ENCODE measurements around the gene PARVB. TPM values are rescaled to one million over a fixed set of nuclear protein-coding genes. Genes with fewer than 3 reads are reported as not detected.

Gene PARVB
- total RNA-seq, 1 donor, result 23.3 TPM

DNA sequence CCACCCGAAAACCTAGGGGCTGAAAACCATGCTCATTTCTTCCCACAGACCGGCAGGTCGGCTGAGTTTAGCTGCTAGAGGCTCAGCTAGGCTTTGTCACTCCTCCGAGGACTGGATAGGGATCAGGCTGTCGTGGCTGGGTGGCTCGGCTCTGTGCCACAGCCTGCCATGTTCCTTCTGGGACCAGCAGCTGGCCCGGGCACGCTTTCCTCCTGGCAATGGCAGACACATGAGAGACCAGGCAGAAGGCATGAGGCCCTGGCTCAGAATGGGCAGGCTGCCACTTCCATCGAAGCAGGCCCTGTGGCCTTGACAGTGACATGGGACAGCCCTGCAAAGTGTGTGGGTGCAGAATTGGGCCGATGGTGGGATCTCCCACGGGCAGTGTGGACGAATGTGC lies 177.6 kb downstream of the PARVB start:
- Histone ChIP-seq H3K27me3 (ENCODE audit: insufficient read depth, low read length) (no peaks in the 10 kb centered on the region), H3K4me3 (ENCODE audit: low read length) (no peak overlapping the region)

DNA sequence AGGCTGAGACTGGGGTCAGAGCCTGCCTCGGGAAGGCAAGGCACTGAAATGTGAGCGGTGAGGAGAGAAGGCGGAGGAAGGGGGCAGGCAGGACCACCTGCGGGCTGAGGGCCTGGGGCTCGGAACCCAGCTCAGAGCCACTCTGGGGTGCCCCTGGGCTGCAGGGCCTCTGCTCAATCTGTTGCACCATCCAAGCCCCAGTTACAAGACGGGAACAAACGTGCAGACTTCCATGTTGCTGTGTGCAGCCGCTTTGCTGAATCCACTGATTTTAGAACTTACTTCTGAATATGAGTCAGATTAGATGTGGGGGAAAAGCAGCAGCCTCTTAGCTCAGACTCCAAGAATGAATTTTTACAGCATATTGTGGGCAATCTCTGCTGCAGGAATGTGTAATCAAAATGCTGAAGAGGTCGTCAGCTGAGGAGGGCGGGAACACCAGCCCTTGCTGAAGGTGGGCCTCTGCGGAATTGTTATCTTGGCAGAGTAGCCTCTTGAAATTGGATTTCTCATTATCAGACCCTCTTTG lies 178.2 kb downstream of the PARVB start:
- no peaks in the 10 kb centered on the region for H3K27me3 ChIP-seq (ENCODE audit: insufficient read depth, low read length)
- H3K4me1 ChIP-seq (ENCODE audit: insufficient read depth, low read length), result peaks cover 7% of the 10 kb centered on the region
- H3K4me3 ChIP-seq (ENCODE audit: low read length), result no peak overlapping the region
- no peaks in the 10 kb centered on the region for H3K9me3 ChIP-seq (ENCODE audit: low read depth, low read length)

More for the DNA sequence above, 177.6 kb downstream of the PARVB start:
- Histone ChIP-seq H3K4me1 (ENCODE audit: insufficient read depth, low read length) (peaks cover 7% of the 10 kb centered on the region), H3K9me3 (ENCODE audit: low read depth, low read length) (no peaks in the 10 kb centered on the region)

DNA sequence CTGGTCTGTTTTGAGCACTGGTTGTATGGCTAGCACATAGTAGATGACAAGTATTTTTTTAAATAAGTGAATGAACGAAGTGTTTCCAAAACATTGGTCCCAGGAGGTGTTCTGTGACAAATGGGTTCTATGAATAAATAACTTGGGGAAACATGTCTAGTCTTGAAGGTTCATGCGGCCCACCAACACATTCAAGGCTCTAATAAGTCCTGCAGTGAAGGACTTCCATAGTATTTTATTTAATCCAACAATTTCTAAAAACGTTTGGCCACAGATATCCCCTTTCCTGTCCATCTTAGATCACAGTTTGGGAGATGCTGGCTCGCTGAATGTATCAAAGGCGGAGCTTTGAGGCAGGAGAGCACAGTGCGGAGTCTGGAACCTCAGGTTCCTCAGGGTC lies 179.1 kb downstream of the PARVB start:
- no peaks in the 10 kb centered on the region for H3K9me3 ChIP-seq (ENCODE audit: low read depth, low read length)
- peaks cover 9% of the 10 kb centered on the region for H3K4me1 ChIP-seq (ENCODE audit: insufficient read depth, low read length)
- H3K4me3 ChIP-seq (ENCODE audit: low read length), result no peak overlapping the region
- H3K27me3 ChIP-seq (ENCODE audit: insufficient read depth, low read length), result no peaks in the 10 kb centered on the region

DNA sequence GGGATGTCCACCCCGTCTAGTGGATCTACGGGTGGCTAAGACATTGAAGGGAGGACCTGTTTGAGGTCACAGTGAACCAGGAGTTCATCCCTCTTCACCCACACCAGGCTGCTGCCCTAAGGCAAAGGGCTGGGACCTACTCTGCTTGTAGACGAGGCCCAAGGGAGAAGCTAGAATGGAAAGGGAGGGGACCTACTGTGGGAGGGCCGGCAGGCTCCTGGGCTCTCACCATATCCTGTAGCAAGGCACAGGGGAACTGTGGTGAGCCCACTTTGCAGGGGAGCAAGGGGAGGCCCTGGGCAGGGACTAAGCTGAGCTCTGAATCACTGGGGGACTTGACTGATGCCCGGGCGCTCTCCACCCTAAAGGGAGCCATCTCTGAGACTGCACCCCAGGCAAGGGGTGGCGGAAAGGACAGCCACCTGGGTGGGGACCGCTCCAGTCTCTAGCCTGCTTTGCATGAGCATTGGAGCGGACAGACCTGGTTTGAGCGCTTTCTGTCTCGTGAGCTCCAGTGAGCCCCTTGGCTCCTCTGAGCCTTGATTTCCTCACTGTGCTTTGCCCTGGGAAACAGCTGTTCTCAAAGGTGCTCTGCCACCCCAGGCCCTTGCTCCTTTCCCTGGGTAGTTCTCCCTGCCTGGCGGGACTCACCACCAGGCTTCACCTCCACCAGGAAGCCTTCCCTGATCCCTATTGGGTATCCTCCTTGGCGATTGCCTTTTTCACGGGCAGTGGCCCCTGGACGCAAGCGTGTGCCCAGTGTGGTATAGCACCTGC lies 180.8 kb downstream of the PARVB start:
- Histone ChIP-seq H3K4me1 (ENCODE audit: insufficient read depth, low read length) (peaks cover 22% of the 10 kb centered on the region), H3K9me3 (ENCODE audit: low read depth, low read length) (peaks cover 8% of the 10 kb centered on the region), H3K4me3 (ENCODE audit: low read length) (no peak overlapping the region), H3K27me3 (ENCODE audit: insufficient read depth, low read length) (no peaks in the 10 kb centered on the region)

DNA sequence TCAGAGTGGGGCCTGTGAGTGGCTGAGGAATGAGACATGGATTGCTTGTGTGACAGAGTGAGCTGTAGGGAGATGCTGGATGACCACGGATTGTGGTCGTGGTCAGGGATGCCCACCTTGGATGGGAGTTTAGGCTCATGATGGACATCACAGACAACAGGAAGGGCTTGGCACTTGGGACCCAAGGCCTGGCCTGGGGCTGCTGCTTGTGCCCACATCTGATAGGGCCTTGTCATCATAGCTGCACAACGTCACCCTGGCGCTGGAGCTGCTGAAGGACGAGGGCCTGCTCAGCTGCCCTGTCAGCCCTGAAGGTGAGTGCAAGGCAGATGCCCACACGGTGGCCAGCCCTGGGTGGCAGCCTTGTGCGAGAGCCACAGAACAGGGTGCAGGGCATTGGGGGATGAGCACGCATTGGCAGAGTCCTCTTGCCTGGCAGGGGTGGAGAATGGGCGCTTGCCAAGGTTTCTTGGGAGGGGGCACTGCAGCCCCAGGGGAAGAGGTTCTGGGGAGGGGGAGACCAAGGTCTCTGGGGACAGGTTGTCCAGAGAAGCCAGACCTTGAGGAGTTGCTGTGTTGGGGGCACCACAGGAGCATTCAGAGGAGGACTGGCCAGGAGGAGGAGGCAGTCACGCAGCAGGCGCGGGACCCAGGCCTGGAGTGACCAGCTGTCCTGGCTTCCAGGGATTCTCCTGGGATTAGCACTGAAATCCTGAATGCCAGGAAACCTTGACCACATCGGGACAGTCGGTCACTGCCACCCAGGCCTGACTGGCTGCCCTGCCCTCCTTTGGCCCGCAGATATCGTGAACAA lies 181.6 kb downstream of the PARVB start:
- H3K4me1 ChIP-seq (ENCODE audit: insufficient read depth, low read length), result peaks cover 28% of the 10 kb centered on the region
- no peaks in the 10 kb centered on the region for H3K27me3 ChIP-seq (ENCODE audit: insufficient read depth, low read length)
- H3K4me3 ChIP-seq (ENCODE audit: low read length), result no peak overlapping the region
- peaks cover 10% of the 10 kb centered on the region for H3K9me3 ChIP-seq (ENCODE audit: low read depth, low read length)

DNA sequence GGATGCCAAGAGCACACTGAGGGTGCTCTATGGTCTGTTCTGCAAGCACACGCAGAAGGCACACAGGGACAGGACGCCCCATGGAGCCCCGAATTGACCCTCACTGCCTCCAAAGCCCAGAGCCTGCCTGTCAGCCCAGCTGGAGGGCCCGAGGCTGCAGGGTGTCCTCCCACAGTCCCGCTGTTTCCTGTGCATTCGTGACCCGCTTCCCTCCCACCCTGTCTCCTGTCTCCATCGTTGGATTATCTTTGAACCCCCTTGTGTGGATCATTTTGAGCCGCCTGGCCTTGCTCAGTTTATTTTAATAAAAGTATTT lies 182.2 kb downstream of the PARVB start:
- Histone ChIP-seq H3K9me3 (ENCODE audit: low read depth, low read length) (peaks cover 10% of the 10 kb centered on the region), H3K4me3 (ENCODE audit: low read length) (no peak overlapping the region), H3K4me1 (ENCODE audit: insufficient read depth, low read length) (peaks cover 34% of the 10 kb centered on the region), H3K27me3 (ENCODE audit: insufficient read depth, low read length) (no peaks in the 10 kb centered on the region)

DNA sequence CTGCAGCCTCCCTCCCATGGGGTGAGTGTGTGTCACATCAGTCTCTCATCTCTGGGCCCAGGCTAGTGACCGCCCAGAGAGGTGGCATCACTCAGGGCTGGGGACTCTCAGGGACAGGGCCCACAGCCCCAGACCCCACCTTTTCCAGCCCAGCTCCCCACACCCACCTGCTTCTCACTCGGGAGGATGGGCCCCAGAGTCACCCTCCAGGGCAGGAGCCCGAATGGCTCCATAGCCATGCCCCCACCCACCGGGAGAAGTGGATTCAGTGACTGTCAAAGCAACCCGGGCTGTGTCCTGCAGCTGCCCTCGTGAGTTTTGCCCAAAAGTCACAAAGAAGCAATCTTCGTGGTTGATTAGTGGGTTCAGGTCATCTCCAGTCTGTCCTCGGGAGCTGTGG lies 182.6 kb downstream of the PARVB start:
- H3K4me3 ChIP-seq (ENCODE audit: low read length), result no peak overlapping the region
- peaks cover 10% of the 10 kb centered on the region for H3K9me3 ChIP-seq (ENCODE audit: low read depth, low read length)
- no peaks in the 10 kb centered on the region for H3K27me3 ChIP-seq (ENCODE audit: insufficient read depth, low read length)
- H3K4me1 ChIP-seq (ENCODE audit: insufficient read depth, low read length), result peaks cover 38% of the 10 kb centered on the region

DNA sequence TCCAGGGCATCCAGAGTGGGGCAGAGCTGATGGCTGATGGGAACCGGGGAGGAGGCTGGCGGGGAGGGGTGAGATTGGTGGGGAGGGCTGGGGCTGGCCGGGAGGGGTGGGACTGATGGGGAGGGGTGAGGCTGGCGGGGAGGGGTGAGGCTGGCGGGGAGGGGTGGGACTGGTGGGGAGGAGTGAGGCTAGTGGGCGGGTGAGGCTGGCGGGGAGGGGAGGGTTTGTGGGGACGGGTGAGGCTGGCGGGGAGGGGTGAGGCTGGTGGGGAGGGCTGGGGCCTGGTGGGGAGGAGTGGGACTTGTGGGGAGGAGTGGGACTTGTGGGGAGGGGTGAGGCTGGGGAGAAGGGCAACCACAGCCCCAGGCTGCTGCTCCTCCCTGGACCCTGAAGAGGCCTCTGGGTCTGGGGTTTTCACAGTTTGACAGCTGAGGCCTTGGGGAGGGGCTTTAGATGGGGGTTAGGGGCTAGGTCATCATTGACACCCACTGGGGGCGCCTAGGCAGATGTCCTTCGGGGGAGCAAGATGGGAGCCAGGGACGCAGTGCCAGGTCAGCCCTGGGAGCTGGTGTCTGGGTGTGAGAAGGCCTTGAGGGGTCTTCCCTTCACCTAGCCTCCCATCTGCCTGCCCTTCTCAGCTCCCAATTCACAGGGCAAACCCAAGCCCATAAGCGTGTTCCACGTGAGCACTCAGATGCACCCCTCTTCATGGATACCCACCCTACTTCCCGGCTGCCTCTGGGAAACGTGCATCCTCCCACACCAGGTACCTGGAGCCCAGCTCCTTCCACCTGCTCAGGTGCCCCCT lies 183.3 kb downstream of the PARVB start:
- Histone ChIP-seq H3K4me1 (ENCODE audit: insufficient read depth, low read length) (peaks cover 44% of the 10 kb centered on the region), H3K9me3 (ENCODE audit: low read depth, low read length) (peaks cover 10% of the 10 kb centered on the region), H3K27me3 (ENCODE audit: insufficient read depth, low read length) (no peaks in the 10 kb centered on the region), H3K4me3 (ENCODE audit: low read length) (no peak overlapping the region)

DNA sequence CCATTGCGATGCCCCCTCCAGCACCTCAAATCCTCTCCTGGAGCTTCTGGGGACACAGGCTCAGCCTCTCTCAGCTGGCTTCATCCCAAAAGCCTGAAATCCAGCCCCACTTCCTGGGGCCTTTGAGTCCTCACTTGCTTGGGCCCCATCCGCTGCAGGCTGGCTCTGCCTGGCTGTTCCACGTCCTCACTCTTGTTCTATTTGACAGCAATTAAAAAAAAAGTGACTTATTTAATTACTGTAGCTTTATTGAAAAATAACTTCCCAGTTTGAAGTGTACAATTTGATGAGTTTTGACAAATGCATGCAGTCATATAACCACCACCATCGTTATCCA lies 183.8 kb downstream of the PARVB start:
- Histone ChIP-seq H3K27me3 (ENCODE audit: insufficient read depth, low read length) (no peaks in the 10 kb centered on the region), H3K9me3 (ENCODE audit: low read depth, low read length) (peaks cover 10% of the 10 kb centered on the region), H3K4me1 (ENCODE audit: insufficient read depth, low read length) (peaks cover 50% of the 10 kb centered on the region), H3K4me3 (ENCODE audit: low read length) (no peak overlapping the region)

DNA sequence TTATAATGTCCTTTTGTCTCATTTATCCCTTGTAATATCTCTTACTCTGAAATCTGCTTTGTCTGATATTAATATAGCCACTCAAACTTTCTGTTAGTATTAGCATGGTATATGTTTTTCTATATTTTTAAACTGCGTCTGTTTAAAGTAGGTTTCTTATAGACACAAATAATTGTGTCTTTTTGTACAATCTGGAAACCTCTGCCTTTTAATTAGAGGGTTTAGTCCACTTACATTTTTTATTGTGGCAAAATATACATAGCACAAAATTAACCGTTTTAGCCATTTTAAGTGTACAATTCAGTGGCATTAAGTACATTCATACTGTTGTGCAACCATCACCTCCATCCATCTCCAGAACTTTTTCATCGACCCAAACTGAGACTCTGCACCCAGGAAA lies 185.2 kb downstream of the PARVB start:
- Histone ChIP-seq H3K4me1 (ENCODE audit: insufficient read depth, low read length) (peaks cover 53% of the 10 kb centered on the region), H3K27me3 (ENCODE audit: insufficient read depth, low read length) (no peaks in the 10 kb centered on the region), H3K9me3 (ENCODE audit: low read depth, low read length) (peaks cover 10% of the 10 kb centered on the region), H3K4me3 (ENCODE audit: low read length) (no peak overlapping the region)

DNA sequence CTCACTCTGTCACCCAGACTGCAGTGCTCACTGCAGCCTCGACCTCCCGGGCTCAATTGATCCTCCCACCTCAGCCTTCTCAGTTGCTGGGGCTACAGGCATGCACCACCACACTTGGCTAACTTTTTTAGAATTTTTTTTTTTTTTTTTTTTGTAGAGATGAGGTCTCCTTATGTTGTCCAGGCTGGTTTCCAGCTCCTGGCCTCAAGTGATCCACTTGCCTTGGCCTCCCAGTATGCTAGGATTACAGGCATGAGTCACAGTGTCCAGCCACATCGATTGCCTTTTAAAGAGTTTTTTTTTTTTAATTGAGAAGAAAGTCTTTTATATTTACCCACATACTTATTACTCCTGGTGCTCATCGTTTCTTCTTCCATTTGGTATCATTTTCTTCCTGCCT lies 186.6 kb downstream of the PARVB start:
- H3K4me1 ChIP-seq (ENCODE audit: insufficient read depth, low read length), result peaks cover 45% of the 10 kb centered on the region
- no peaks in the 10 kb centered on the region for H3K27me3 ChIP-seq (ENCODE audit: insufficient read depth, low read length)
- H3K9me3 ChIP-seq (ENCODE audit: low read depth, low read length), result peaks cover 10% of the 10 kb centered on the region
- no peak overlapping the region for H3K4me3 ChIP-seq (ENCODE audit: low read length)

DNA sequence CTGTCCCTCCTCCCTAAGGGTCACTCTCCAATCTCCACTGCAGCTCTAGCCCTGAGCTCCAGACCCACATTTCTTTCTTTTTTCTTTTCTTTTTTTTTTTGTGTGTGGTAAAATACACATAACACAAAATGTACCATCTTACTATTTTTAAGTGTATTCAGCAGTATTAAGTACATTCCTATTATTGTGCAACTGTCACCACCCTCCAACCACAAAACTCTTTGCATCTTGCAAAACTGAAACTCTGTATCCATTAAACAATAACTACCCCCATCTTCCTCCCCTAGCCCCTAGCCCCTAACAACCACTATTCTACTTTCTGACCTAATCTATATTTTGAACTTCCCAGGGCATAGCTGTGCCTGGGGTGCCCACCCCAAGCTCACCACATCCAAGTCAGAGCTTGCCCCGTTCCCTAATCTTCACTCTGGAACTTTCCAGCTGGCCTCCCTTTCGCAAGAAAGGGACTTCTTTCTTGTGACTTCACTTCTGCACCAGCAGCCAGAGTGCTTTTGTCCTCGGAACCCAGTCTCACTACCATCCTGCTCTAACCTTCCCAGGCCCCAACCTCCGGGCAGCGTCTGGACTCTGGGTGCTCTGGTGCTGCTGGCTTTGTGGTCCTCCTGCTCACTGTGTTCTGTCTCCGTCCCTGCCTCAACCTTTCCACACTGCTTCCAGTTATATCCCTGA lies 187.3 kb downstream of the PARVB start:
- Histone ChIP-seq H3K4me3 (ENCODE audit: low read length) (no peak overlapping the region), H3K4me1 (ENCODE audit: insufficient read depth, low read length) (peaks cover 45% of the 10 kb centered on the region), H3K27me3 (ENCODE audit: insufficient read depth, low read length) (no peaks in the 10 kb centered on the region), H3K9me3 (ENCODE audit: low read depth, low read length) (peaks cover 10% of the 10 kb centered on the region)

DNA sequence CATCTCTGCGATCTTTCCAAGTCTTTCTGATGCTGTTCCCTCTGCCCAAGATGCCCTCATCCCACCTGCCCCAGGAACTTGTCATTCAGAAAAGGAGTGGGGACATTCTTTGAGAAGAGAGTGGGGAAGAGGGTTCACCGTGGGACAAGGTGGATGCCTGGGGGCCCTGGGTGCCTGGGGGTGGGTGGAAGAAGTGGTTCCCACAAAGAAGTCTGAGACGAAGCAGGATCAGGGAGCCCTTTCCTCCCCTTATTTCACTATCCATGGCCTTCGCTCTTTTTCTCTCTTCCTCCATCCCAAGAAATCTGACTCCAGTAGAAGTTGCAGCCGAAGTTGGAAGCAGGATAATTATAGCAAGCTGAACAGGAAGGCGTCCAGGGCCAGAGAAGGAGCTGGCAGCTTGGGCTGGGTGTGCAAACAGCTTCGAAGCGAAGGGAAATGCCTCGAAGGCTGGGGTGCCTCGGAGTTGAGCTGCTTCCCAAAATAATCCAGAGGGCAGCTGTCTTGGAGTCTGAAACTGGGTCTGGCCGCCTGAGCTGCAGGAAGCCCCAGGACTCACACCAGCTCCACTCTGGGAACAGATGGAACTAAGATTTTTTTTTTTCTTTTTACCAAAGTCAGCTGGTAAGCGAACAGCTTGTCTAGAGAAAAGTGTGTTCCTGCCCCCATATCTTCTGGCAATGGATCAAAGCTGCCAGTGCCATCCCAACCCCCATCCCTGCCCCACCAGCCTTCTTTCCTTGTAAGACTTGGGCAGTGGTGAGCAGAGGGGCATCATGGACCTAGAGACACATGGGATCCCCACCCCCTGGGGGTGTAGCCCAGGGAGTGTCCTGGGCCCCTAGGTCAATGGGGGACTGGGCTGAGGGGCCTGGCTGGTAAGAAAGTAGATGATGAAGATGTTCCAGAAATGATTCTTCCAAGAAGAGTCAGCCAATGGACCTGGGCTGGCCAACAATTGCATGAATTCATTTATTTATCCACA lies 188.1 kb downstream of the PARVB start:
- Histone ChIP-seq H3K9me3 (ENCODE audit: low read depth, low read length) (peaks cover 10% of the 10 kb centered on the region), H3K4me3 (ENCODE audit: low read length) (no peak overlapping the region), H3K27me3 (ENCODE audit: insufficient read depth, low read length) (no peaks in the 10 kb centered on the region), H3K4me1 (ENCODE audit: insufficient read depth, low read length) (peaks cover 45% of the 10 kb centered on the region)

DNA sequence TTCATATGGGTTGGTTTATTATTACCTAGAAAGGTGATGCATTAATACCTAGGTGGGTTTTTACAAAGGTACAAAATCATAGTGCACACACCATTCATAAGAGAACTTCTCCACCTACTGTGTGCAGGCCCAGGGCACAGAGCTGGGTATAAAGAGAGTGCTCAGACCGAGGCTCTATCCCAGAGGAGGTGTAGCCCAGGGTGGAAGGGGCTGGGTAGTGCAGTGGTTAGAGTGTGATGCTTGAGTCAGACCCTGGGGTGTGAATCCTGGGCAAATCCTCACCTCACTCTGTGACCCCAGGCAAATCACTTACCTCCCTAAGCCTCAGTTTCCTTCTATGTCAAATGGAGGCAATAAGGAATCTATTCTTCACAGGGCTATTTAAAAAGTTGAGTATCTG lies 188.8 kb downstream of the PARVB start:
- Histone ChIP-seq H3K27me3 (ENCODE audit: insufficient read depth, low read length) (no peaks in the 10 kb centered on the region), H3K4me1 (ENCODE audit: insufficient read depth, low read length) (peaks cover 45% of the 10 kb centered on the region), H3K9me3 (ENCODE audit: low read depth, low read length) (peaks cover 10% of the 10 kb centered on the region), H3K4me3 (ENCODE audit: low read length) (no peak overlapping the region)
